Measurements from ENCODE around the gene CAMK1.

- no peak for TF ChIP-seq ATF3 (IDR thresholded peaks at IDR 0.05)
- TF ChIP-seq CTCF (IDR thresholded peaks at IDR 0.05 in 2 of 3, conservative IDR thresholded peaks at IDR 0.05 in 1 of 3; ENCODE audit: borderline replicate concordance in 1 of 3, insufficient read depth in 1 of 3, low read depth in 2 of 3, low read length in 2 of 3): no peak
- no peak for TF ChIP-seq POLR2A (IDR thresholded peaks at IDR 0.05; ENCODE audit: borderline replicate concordance, extremely low read depth, insufficient read depth, insufficient read length)
These were observed 43.8 kb downstream of the CAMK1 start for GRCh38 chr3:9725775-9726515.
